Adipose tissue (tissue), 3 donors: ENCODE results near the gene ERAL1. TPM values are rescaled to one million over a fixed set of nuclear protein-coding genes. Genes with fewer than 3 reads are reported as not detected.

Experiments used
- H3K27ac ChIP-seq: one replicate; pipeline ENCODE4 v1.5.1; 2013; ENCODE audit warnings: low read depth, low read length
- WGBS, 3 donors: extraction: QIAGEN DNeasy Blood & Tissue Kit; methylation state at CpG; one replicate each; pipeline ENCODE4 v1.1.7; 2013; 5-methylcytosine and 5-hydroxymethylcytosine counted together
- polyA plus RNA-seq, 3 donors: library from polyadenylated mRNA; stranded (reverse); fragments of 200-250 nt; gene quantifications; one replicate each; pipeline ENCODE4 v1.2.3, GENCODE V29; 2013
- donor health status: healthy with polysubstance abuse.
- donor health status: Bipolar disorder and iron deficiency.
- donor health status: healthy.

Gene ERAL1
- polyA plus RNA-seq, 3 donors = 22.8 to 40.5 (median 34.1) TPM

DNA sequence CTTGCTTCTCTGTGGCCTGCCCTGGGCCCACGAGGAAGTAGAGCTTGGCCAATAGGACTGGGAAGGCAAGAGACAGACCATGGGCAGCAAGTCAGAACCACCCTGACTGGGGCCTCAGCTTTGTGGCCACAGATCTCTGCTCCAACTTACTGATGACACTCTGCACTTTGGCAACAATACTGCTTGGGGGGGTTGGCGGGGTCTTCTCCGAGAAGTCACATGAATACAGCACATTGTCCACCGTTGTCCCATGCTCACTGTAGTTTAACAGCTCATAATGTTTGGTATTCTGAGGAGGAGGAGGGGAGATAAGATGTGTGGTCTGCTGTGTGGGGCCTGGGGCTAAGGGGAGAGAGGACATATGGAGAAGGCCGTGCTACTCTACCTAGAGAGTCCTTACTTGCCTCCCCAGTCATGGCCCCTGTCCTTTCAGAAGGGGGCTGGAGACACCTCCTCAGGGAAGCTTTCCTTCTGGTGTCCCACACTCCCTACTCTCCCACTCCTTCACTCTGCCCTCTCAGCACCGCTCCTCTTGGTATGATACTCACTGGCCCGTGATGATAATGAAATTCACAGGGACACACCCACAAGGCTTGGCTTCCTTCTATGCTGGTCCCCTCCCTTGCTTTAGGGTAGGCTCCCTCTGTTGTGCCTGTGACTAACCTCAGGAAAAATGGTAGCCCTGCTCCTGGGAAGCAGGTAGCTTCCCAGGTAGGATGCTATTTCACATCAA is 52.1 kb downstream of the ERAL1 start:
- no peak overlapping the region for H3K27ac ChIP-seq
- 61 to 77% (median 68%) methylated on average over 7 of the region's 7 CpGs for WGBS, 3 donors

DNA sequence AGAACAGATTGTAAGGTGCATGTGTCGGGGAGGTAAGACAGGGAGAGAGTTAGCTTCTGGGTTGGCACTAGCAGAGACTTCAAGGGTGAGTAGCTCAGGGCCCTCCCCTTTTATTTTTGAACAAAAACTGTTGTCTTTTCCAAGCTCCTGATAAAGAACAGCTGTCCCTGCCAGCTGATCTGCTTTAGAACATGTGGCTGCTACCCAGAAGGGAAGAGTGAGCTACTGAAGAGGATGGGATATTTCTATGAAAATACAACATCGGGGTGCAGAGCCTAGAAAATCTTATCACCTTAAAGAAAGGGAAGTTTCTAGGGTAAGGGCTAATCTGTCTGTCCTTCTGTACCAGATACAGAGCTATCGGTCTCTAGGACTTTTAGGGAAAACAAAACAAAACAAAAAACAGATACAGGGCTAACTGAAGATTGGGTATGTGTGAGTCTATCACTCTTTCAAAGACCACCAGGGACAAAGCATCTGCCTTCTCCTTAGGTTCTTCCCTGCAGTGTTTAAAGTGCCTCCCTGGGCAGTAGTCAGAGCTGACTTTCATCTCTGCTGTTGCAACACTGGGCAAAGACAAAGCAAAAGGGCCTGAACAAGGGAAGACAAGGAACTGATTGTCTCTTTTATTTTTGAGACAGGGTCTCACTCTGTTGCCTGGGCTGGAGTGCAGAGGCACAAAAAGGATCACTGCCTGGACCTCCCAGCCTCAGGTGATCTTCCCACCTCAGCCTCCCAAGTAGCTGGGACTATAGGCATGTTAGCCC is 53.1 kb downstream of the ERAL1 start:
- H3K27ac ChIP-seq = no peak overlapping the region
- WGBS, 3 donors = 78 to 89% (median 83%) methylated on average over 3 of the region's 3 CpGs

DNA sequence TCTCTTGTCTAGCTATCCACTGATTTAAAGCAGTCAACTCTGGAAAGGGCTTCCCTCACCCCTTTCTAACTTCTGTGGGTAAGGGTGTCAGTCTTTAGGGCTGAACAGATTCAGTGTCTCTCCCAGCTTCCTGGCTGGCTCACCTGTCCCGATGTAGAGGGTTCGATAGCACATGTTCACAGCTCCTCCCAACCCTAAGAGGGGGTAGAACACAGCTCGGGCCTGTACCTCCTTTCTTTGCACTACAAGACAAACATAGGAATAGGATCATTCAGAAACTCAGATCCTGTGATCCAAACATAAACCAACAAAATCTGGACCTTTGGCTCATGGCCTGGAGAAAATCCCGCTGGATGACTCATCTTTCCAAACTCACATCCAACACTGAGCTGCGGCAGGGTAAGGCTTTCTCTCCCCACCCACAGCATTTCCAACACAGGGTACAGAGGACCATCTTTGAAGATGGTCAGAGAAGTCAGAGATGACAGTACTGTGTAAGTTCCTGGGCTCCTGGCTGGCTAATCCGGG is 53.9 kb downstream of the ERAL1 start:
- H3K27ac ChIP-seq = no peak overlapping the region
- 49 to 53% (median 50%) methylated on average over 6 of the region's 6 CpGs for WGBS, 3 donors

DNA sequence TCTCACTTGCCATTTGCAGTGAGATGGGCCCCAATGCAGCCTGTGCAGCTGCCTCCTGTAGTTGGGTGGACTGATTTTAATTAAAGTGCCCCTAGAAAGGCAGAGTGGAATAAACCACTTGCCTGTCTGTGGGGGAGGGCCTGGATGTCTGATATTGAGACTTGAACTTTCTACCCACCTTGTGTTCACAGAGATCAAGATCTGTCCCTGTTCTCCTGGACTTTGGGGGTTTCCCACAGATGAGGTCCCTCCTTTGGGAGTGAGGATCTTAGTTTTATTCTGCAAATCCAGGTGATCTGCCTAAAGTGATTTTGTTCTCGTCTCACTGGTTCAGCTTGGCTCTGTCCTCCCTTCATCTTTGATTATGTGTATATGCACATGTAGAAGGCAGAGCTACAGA is 55.7 kb downstream of the ERAL1 start:
- H3K27ac ChIP-seq = no peak overlapping the region
- WGBS, 3 donors = 81 to 100% (median 89%) methylated on average over 1 of the region's 1 CpG

Other genes with a start within 250 kb of the ERAL1 start
- 1 to 10 TPM; 1.8 to 3.3 (median 2.9) TPM for gene RSKR, start 240.8 kb upstream of the ERAL1 start, polyA plus RNA-seq
- gene BLTP2, start 209.9 kb upstream of the ERAL1 start, polyA plus RNA-seq = 10 to 100 TPM; 19.6 to 42.6 (median 33.7) TPM
- 10 to 100 TPM; 31.0 to 45.5 (median 40.4) TPM for gene SDF2, start 193.1 kb upstream of the ERAL1 start, polyA plus RNA-seq
- gene SUPT6H, start 192.8 kb upstream of the ERAL1 start, polyA plus RNA-seq = 10 to 100 TPM; 16.3 to 33.9 (median 33.6) TPM
- gene PROCA1, start 143.1 kb upstream of the ERAL1 start, polyA plus RNA-seq = 1 to 10 TPM in 2 of 3 donors, under 1 TPM in 1; 0.35 to 2.9 (median 1.2) TPM
- gene RAB34, start 137.1 kb upstream of the ERAL1 start, polyA plus RNA-seq = 100 to 1,000 TPM in 1 of 3 donors, 10 to 100 TPM in 1, 1 to 10 TPM in 1; 7.9 to 125 (median 38.3) TPM
- 1,000 to 10,000 TPM in 2 of 3 donors, 100 to 1,000 TPM in 1; 866 to 1,848 (median 1,584) TPM for gene RPL23A, start 135.0 kb upstream of the ERAL1 start, polyA plus RNA-seq
- gene TLCD1, start 128.8 kb upstream of the ERAL1 start, polyA plus RNA-seq = 10 to 100 TPM in 1 of 3 donors, 1 to 10 TPM in 2; 2.4 to 11.7 (median 5.4) TPM
- gene NEK8, start 126.2 kb upstream of the ERAL1 start, polyA plus RNA-seq = 1 to 10 TPM; 1.8 to 2.7 (median 1.9) TPM
- 10 to 100 TPM; 10.9 to 22.7 (median 19.5) TPM for gene TRAF4, start 111.0 kb upstream of the ERAL1 start, polyA plus RNA-seq
- gene FAM222B, start 12.2 kb upstream of the ERAL1 start, polyA plus RNA-seq = 1 to 10 TPM; 4.9 to 9.2 (median 5.6) TPM
- 100 to 1,000 TPM in 1 of 3 donors, 10 to 100 TPM in 2; 34.9 to 115 (median 76.6) TPM for gene FLOT2, start 42.7 kb downstream of the ERAL1 start, polyA plus RNA-seq
- gene DHRS13, start 48.1 kb downstream of the ERAL1 start, polyA plus RNA-seq = 1 to 10 TPM; 3.9 to 6.5 (median 5.3) TPM
- gene PHF12, start 96.5 kb downstream of the ERAL1 start, polyA plus RNA-seq = 10 to 100 TPM; 13.5 to 17.2 (median 14.0) TPM
- gene SEZ6, start 151.0 kb downstream of the ERAL1 start, polyA plus RNA-seq = under 1 TPM in 2 of 3 donors, not detected in 1; 0.21 to 0.25 TPM
- gene PIPOX, start 188.1 kb downstream of the ERAL1 start, polyA plus RNA-seq = under 1 TPM; 0.25 to 0.67 (median 0.33) TPM